Tibial artery (tissue), 4 donors: ENCODE results near the gene C14orf132.

Experiments
- DNase-seq, 2 donors: peaks; one replicate each; pipeline ENCODE4 v3.0.0-alpha.2; 2019
- H3K27ac ChIP-seq, 2 donors: fragments of 200-600 bp; sonication (generic) in 1 of 2; 1 replicate in 1 of 2; 2 replicates in 1 of 2; pipeline ENCODE4 v1.5.1; 2018 to 2019; ENCODE audit warnings: mild to moderate bottlenecking in 1 of 2
- H3K27me3 ChIP-seq, 2 donors: fragments of 200-600 bp; sonication (generic) in 1 of 2; one replicate each; pipeline versions ENCODE4 v1.5.1 to v1.6.0; 2016 to 2019
- H3K36me3 ChIP-seq, 3 donors: fragments of 200-600 bp; sonication (generic) in 2 of 3; one replicate each; pipeline ENCODE4 v1.5.1; 2016 to 2019; ENCODE audit warnings: mild to moderate bottlenecking in 2 of 3
- H3K4me1 ChIP-seq, 4 donors: fragments of 200-600 bp; sonication (generic) in 2 of 4; 1 replicate in 3 of 4; 2 replicates in 1 of 4; pipeline ENCODE4 v1.5.1; 2016 to 2019
- H3K4me3 ChIP-seq, 2 donors: fragments of 200-600 bp; sonication (generic) in 1 of 2; 1 replicate in 1 of 2; 2 replicates in 1 of 2; pipeline ENCODE4 v1.5.1; 2018 to 2019; ENCODE audit warnings: mild to moderate bottlenecking in 2 of 2
- H3K9me3 ChIP-seq, 3 donors: fragments of 200-600 bp; sonication (generic) in 1 of 3; one replicate each; pipeline ENCODE4 v1.5.1; 2016 to 2019
- CTCF ChIP-seq, 2 experiments: fragments of 200-600 bp in 1 of 2; fragments of 450-650 bp in 1 of 2; IDR thresholded peaks; one replicate each; pipeline ENCODE4 v1.5.1; 2017 to 2019; ENCODE audit warnings: antibody characterized with exemption in 2 of 2, mild to moderate bottlenecking in 1 of 2, moderate library complexity in 1 of 2
- intact Hi-C: fragments of 100-400 bp; cut with DNase I; formaldehyde crosslinking; loops from one replicate; pipeline ENCODE4 v1.15.0; 2023; ENCODE audit warnings: low total_unique reads

Gene C14orf132

GRCh38 chr14:96139879-96140278 is 100.7 kb downstream of the C14orf132 start:
- Histone ChIP-seq H3K4me1 (no peaks in the 10 kb centered on the region), H3K36me3 (no peaks in the 10 kb centered on the region), H3K27ac (no peak overlapping the region), H3K9me3 (peaks cover 0 to 14% (median 13%) of the 10 kb centered on the region in 3 donors), H3K27me3 (no peaks in the 10 kb centered on the region), H3K4me3 (no peak overlapping the region)
- no peak for TF ChIP-seq CTCF (IDR thresholded peaks at IDR 0.05)
- DNase-seq, result no peak
- intact Hi-C loops, result no loop called here

- intact Hi-C loops, result no loop called here
- DNase-seq, result no peak
- no peaks in the 10 kb centered on the region for H3K36me3 ChIP-seq
- peaks cover 0 to 14% (median 13%) of the 10 kb centered on the region in 3 donors for H3K9me3 ChIP-seq
- H3K27ac ChIP-seq, result no peak overlapping the region
- H3K4me3 ChIP-seq, result no peak overlapping the region
- H3K27me3 ChIP-seq, result no peaks in the 10 kb centered on the region
- TF ChIP-seq CTCF (IDR thresholded peaks at IDR 0.05), result no peak
- H3K4me1 ChIP-seq, result peaks cover 0 to 6% (median 5%) of the 10 kb centered on the region in 4 donors
Measured at GRCh38 chr14:96140952-96141351, 101.8 kb downstream of the C14orf132 start.
